Lower lobe of right lung (tissue), 2 donors: ENCODE measurements around the gene MGAT5. TPM values are rescaled to one million over a fixed set of nuclear protein-coding genes. Genes with fewer than 3 reads are reported as not detected.

Experiments
- ATAC-seq, 2 donors: fragments of 200-7000 bp; cut with Tn5 transposase; one replicate each; pipeline ENCODE4 v1.9.1; 2020 to 2022; ENCODE audit warnings: mild to moderate bottlenecking in 2 of 2, moderate library complexity in 2 of 2
- DNase-seq: peaks from one replicate; pipeline ENCODE4 v3.0.0-alpha.2; 2020
- H3K27ac ChIP-seq: fragments of 200-600 bp; one replicate; pipeline ENCODE4 v1.8.0; 2022
- H3K27me3 ChIP-seq: fragments of 200-600 bp; one replicate; pipeline ENCODE4 v1.8.0; 2022; ENCODE audit warnings: low read depth
- H3K36me3 ChIP-seq: fragments of 200-600 bp; one replicate; pipeline ENCODE4 v1.8.0; 2022; ENCODE audit warnings: mild to moderate bottlenecking
- H3K4me1 ChIP-seq: fragments of 200-600 bp; one replicate; pipeline ENCODE4 v1.8.0; 2022
- H3K4me3 ChIP-seq: fragments of 200-600 bp; one replicate; pipeline ENCODE4 v1.8.0; 2022; ENCODE audit warnings: mild to moderate bottlenecking
- H3K9me3 ChIP-seq: fragments of 200-600 bp; one replicate; pipeline ENCODE4 v1.8.0; 2022
- CTCF ChIP-seq: fragments of 200-600 bp; IDR thresholded peaks from one replicate; pipeline ENCODE4 v1.8.0; 2022; ENCODE audit warnings: antibody characterized with exemption, mild to moderate bottlenecking
- intact Hi-C: fragments of 100-400 bp; cut with DNase I; formaldehyde crosslinking; loops from one replicate; pipeline ENCODE4 v1.11.0; 2022
- total RNA-seq: library from RNA; stranded (reverse); fragmentation: NEBNext Ultra II Directional; extraction: Animal tissue kit (Norgen Biotek cat#: 25700); gene quantifications from one replicate; pipeline ENCODE4 v1.2.1, GENCODE V29; 2021
- donor health status: DM: no; HTN: yes; CAD: no; lungs with severe emphysema.

The MGAT5 gene
- total RNA-seq, 1 donor from 2014 or later: 61.7 TPM

GRCh38 chr2:134218414-134218813 lies 35.5 kb upstream of the MGAT5 start:
- Histone ChIP-seq H3K4me3 (no peak overlapping the region), H3K27ac (no peak overlapping the region), H3K36me3 (no peaks in the 10 kb centered on the region), H3K4me1 (peaks cover 27% of the 10 kb centered on the region), H3K27me3 (no peaks in the 10 kb centered on the region), H3K9me3 (no peaks in the 10 kb centered on the region)
- DNase-seq: no peak
- intact Hi-C loops: no loop called here
- ATAC-seq: peak in 1 of 2 donors; percentile 35
- TF ChIP-seq CTCF: no peak

GRCh38 chr2:134218930-134219658 lies 34.8 kb upstream of the MGAT5 start:
- Histone ChIP-seq H3K27me3 (no peaks in the 10 kb centered on the region), H3K36me3 (no peaks in the 10 kb centered on the region), H3K9me3 (no peaks in the 10 kb centered on the region), H3K4me1 (peaks cover 27% of the 10 kb centered on the region), H3K27ac (no peak overlapping the region), H3K4me3 (no peak overlapping the region)
- TF ChIP-seq CTCF: no peak
- DNase-seq (peak; percentile 56), ATAC-seq (peak; percentile 55 to 65)
- intact Hi-C loops: no loop called here

GRCh38 chr2:134220344-134220974 lies 33.4 kb upstream of the MGAT5 start:
- no peak overlapping the region for H3K27ac ChIP-seq
- ATAC-seq: no peak
- H3K4me3 ChIP-seq: no peak overlapping the region

GRCh38 chr2:134224005-134224404 lies 29.9 kb upstream of the MGAT5 start:
- no peaks in the 10 kb centered on the region for H3K36me3 ChIP-seq
- TF ChIP-seq CTCF: no peak
- no peak overlapping the region for H3K27ac ChIP-seq
- peaks cover 15% of the 10 kb centered on the region for H3K4me1 ChIP-seq
- peaks cover 6% of the 10 kb centered on the region for H3K9me3 ChIP-seq
- DNase-seq (no peak), ATAC-seq (no peak)
- H3K4me3 ChIP-seq: no peak overlapping the region
- no peaks in the 10 kb centered on the region for H3K27me3 ChIP-seq
- intact Hi-C loops: no loop called here

More at GRCh38 chr2:134220344-134220974, 33.4 kb upstream of the MGAT5 start:
- no peaks in the 10 kb centered on the region for H3K27me3 ChIP-seq
- intact Hi-C loops: no loop called here
- H3K9me3 ChIP-seq: no peaks in the 10 kb centered on the region
- H3K36me3 ChIP-seq: no peaks in the 10 kb centered on the region
- no peak for TF ChIP-seq CTCF
- no peak for DNase-seq
- H3K4me1 ChIP-seq: peaks cover 27% of the 10 kb centered on the region

GRCh38 chr2:134225173-134225572 lies 28.7 kb upstream of the MGAT5 start:
- no peak for ATAC-seq
- intact Hi-C loops: no loop called here
- no peak overlapping the region for H3K27ac ChIP-seq
- H3K27me3 ChIP-seq: no peaks in the 10 kb centered on the region
- no peak for TF ChIP-seq CTCF
- peaks cover 3% of the 10 kb centered on the region for H3K4me1 ChIP-seq
- H3K36me3 ChIP-seq: no peaks in the 10 kb centered on the region
- DNase-seq: no peak
- H3K9me3 ChIP-seq: peaks cover 12% of the 10 kb centered on the region
- H3K4me3 ChIP-seq: no peak overlapping the region
